Astrocyte (in vitro differentiated cells and primary cell): ENCODE data around the gene ZFYVE16.

Experiments
- CTCF ChIP-seq: IDR thresholded peaks from 2 replicates; pipeline ENCODE4 v1.5.1; 2011; ENCODE audit warnings: low read depth, mild to moderate bottlenecking, inconsistent platforms, low read length, moderate library complexity; ENCODE audit not compliant: insufficient read depth
- EZH2 ChIP-seq: IDR thresholded peaks from 2 replicates; pipeline ENCODE4 v1.6.1; 2012; ENCODE audit warnings: mild to moderate bottlenecking, low read length, inconsistent platforms; ENCODE audit not compliant: insufficient read depth

GRCh38 chr5:80463269-80463668, 55.4 kb downstream of the ZFYVE16 start:
- TF ChIP-seq CTCF, result no peak
- TF ChIP-seq EZH2, result no peak
